H1 (cell line): ENCODE results near the gene TPSAB1. TPM values are rescaled to one million over a fixed set of nuclear protein-coding genes. Genes with fewer than 3 reads are reported as not detected.

Source experiments
- CTCF ChIA-PET: fragments of 300-600 bp; sonication (Branson Sonifier 250); formaldehyde crosslinking; loops from one replicate; lab custom pipeline; 2021; ENCODE audit not compliant: partially characterized antibody; lab: Charles Lee
- POLR2A ChIA-PET: fragments of 300-600 bp; sonication (Branson Sonifier 250); formaldehyde crosslinking; loops from one replicate; lab custom pipeline; 2021; ENCODE audit warnings: inconsistent platforms; ENCODE audit not compliant: partially characterized antibody; lab: Charles Lee
- DNase-seq, 2 experiments: peaks; one replicate each; pipeline versions ENCODE4 v3.0.0 to v3.0.0-alpha.2; 2010 to 2022; ENCODE audit warnings: low spot score in 2 of 2, low read depth in 1 of 2, mixed read lengths in 1 of 2
- FAIRE-seq: peaks from 2 replicates; lab custom pipeline; 2011; peaks lifted over from hg19 to GRCh38; lab: Jason Lieb, UNC
- H2AFZ ChIP-seq: 2 replicates; pipeline ENCODE4 v1.8.1; 2012; ENCODE audit warnings: low read length, inconsistent platforms
- H2AK5ac ChIP-seq: 2 replicates; pipeline ENCODE4 v1.6.1; 2013; ENCODE audit warnings: low read depth, low read length
- H2BK120ac ChIP-seq: replicated peaks from 2 replicates; pipeline ENCODE3; 2013; ENCODE audit warnings: low read depth, low read length, inconsistent platforms
- H2BK12ac ChIP-seq: 2 replicates; pipeline ENCODE4 v1.6.1; 2013; ENCODE audit warnings: low read depth, low read length
- H2BK15ac ChIP-seq: 2 replicates; pipeline ENCODE4 v1.6.1; 2013; ENCODE audit warnings: low read length
- H2BK20ac ChIP-seq: 2 replicates; pipeline ENCODE4 v1.6.1; 2013; ENCODE audit warnings: low read length
- H2BK5ac ChIP-seq: 2 replicates; pipeline ENCODE4 v1.6.1; 2013; ENCODE audit warnings: low read depth, low read length
- H3K14ac ChIP-seq: 2 replicates; pipeline ENCODE4 v1.6.1; 2013; ENCODE audit warnings: inconsistent platforms; ENCODE audit not compliant: insufficient read length
- H3K18ac ChIP-seq: 2 replicates; pipeline ENCODE4 v1.6.1; 2013; ENCODE audit warnings: low read length; ENCODE audit errors: extremely low read depth
- H3K23ac ChIP-seq: 2 replicates; pipeline ENCODE4 v1.6.1; 2013; ENCODE audit warnings: inconsistent platforms; ENCODE audit not compliant: insufficient read length
- H3K23me2 ChIP-seq: 2 replicates; pipeline ENCODE4 v1.6.1; 2013; ENCODE audit warnings: low read depth, low read length
- H3K27ac ChIP-seq: 2 replicates; pipeline ENCODE4 v1.6.1; 2011; ENCODE audit warnings: low read depth, low read length, inconsistent platforms
- H3K27me3 ChIP-seq, 4 experiments: replicated peaks in 1 of 4; 1 replicate in 1 of 4; 2 replicates in 3 of 4; pipeline versions ENCODE4 v1.6.1 to v1.8.1; 2011 to 2013; ENCODE audit warnings: low read length in 3 of 4, mild to moderate bottlenecking in 3 of 4, inconsistent platforms in 2 of 4, mixed read lengths in 2 of 4, moderate library complexity in 1 of 4; ENCODE audit not compliant: control insufficient read depth in 3 of 4, insufficient read depth in 3 of 4; ENCODE audit errors: extremely low read depth in 1 of 4
- H3K36me3 ChIP-seq, 4 experiments: 2 replicates each; pipeline versions ENCODE4 v1.6.1 to v1.8.1; 2011 to 2013; ENCODE audit warnings: mild to moderate bottlenecking in 4 of 4, low read length in 3 of 4, moderate library complexity in 2 of 4, control low read depth in 1 of 4, inconsistent platforms in 1 of 4; ENCODE audit not compliant: insufficient read depth in 4 of 4, control insufficient read depth in 2 of 4
- H3K4ac ChIP-seq: replicated peaks from 2 replicates; pipeline ENCODE3; 2013; ENCODE audit warnings: low read length, low read depth, mixed read lengths, inconsistent platforms; ENCODE audit not compliant: insufficient read length
- H3K4me1 ChIP-seq, 4 experiments: replicated peaks in 1 of 4; 1 replicate in 1 of 4; 2 replicates in 3 of 4; pipeline versions ENCODE4 v1.6.1 to v1.8.1; 2011 to 2013; ENCODE audit warnings: low read length in 3 of 4, inconsistent platforms in 2 of 4, mixed read lengths in 1 of 4; ENCODE audit not compliant: insufficient read depth in 4 of 4, control insufficient read depth in 3 of 4
- H3K4me2 ChIP-seq, 2 experiments: 2 replicates each; pipeline versions ENCODE4 v1.6.1 to v1.8.1; 2011 to 2013; ENCODE audit warnings: low read depth in 2 of 2, low read length in 2 of 2, control low read depth in 1 of 2, inconsistent platforms in 1 of 2, mild to moderate bottlenecking in 1 of 2; ENCODE audit not compliant: insufficient read depth in 1 of 2
- H3K4me3 ChIP-seq, 4 experiments: fragments of 200-600, 300-600 bp in 1 of 4; sonication (generic), shearing (Covaris generic), sonication (Bioruptor Twin) in 1 of 4; 2 replicates each; pipeline versions ENCODE4 v1.5.1 to v1.8.1; 2011 to 2016; ENCODE audit warnings: low read length in 4 of 4, low read depth in 3 of 4, control low read depth in 2 of 4, inconsistent platforms in 2 of 4, mild to moderate bottlenecking in 2 of 4, mixed read lengths in 1 of 4, moderate library complexity in 1 of 4; ENCODE audit not compliant: insufficient read depth in 2 of 4; ENCODE audit errors: extremely low read depth in 1 of 4
- H3K56ac ChIP-seq: replicated peaks from 2 replicates; pipeline ENCODE3; 2013; ENCODE audit warnings: low read depth, mild to moderate bottlenecking, mixed read lengths, low read length, inconsistent platforms; ENCODE audit not compliant: insufficient read length
- H3K79me1 ChIP-seq: 2 replicates; pipeline ENCODE4 v1.6.1; 2013; ENCODE audit warnings: low read depth, low read length, control low read depth
- H3K79me2 ChIP-seq, 2 experiments: 2 replicates each; pipeline versions ENCODE4 v1.6.1 to v1.8.1; 2012 to 2013; ENCODE audit warnings: low read length in 2 of 2, mild to moderate bottlenecking in 2 of 2, inconsistent platforms in 1 of 2; ENCODE audit not compliant: insufficient read depth in 2 of 2, control insufficient read depth in 1 of 2
- H3K9ac ChIP-seq, 4 experiments: replicated peaks in 1 of 4; 1 replicate in 1 of 4; 2 replicates in 3 of 4; pipeline versions ENCODE4 v1.6.1 to v1.8.1; 2011 to 2013; ENCODE audit warnings: low read depth in 3 of 4, low read length in 3 of 4, control low read depth in 2 of 4, mild to moderate bottlenecking in 2 of 4, moderate library complexity in 2 of 4, inconsistent platforms in 1 of 4; ENCODE audit errors: extremely low read depth in 1 of 4
- H3K9me3 ChIP-seq, 2 experiments: 2 replicates each; pipeline versions ENCODE4 v1.6.1 to v1.8.1; 2012 to 2013; ENCODE audit warnings: mild to moderate bottlenecking in 2 of 2, moderate library complexity in 2 of 2, control low read depth in 1 of 2, inconsistent platforms in 1 of 2, low read depth in 1 of 2, low read length in 1 of 2, mixed read lengths in 1 of 2; ENCODE audit not compliant: insufficient read depth in 2 of 2
- H4K20me1 ChIP-seq, 2 experiments: replicated peaks in 1 of 2; 2 replicates each; pipeline versions ENCODE3 to v1.8.1; 2011 to 2013; ENCODE audit warnings: inconsistent platforms in 2 of 2, low read length in 2 of 2, mild to moderate bottlenecking in 1 of 2; ENCODE audit not compliant: insufficient read depth in 2 of 2, control insufficient read depth in 1 of 2
- H4K5ac ChIP-seq: 2 replicates; pipeline ENCODE4 v1.6.1; 2013; ENCODE audit warnings: low read length, low read depth, mixed read lengths, inconsistent platforms; ENCODE audit not compliant: insufficient read length
- H4K8ac ChIP-seq: 2 replicates; pipeline ENCODE4 v1.8.0; 2013; ENCODE audit warnings: mild to moderate bottlenecking, moderate library complexity, low read length, inconsistent platforms; ENCODE audit not compliant: insufficient read depth; ENCODE audit errors: extremely low read depth
- H4K91ac ChIP-seq: replicated peaks from 2 replicates; pipeline ENCODE3; 2013; ENCODE audit warnings: low read length, mixed read lengths, inconsistent platforms; ENCODE audit not compliant: insufficient read length
- ASH2L ChIP-seq: fragments of 200-600, 300-600 bp; sonication (generic); IDR thresholded peaks from one replicate; pipeline ENCODE4 v1.7.1; 2017; ENCODE audit warnings: low read length
- CHD2 ChIP-seq: IDR thresholded peaks from 2 replicates; pipeline ENCODE4 v1.6.1; 2012; ENCODE audit warnings: low read length, improper control_type of control experiment
- POLR2A ChIP-seq, 2 experiments: IDR thresholded peaks; 1 replicate in 1 of 2; 2 replicates in 1 of 2; pipeline ENCODE4 v1.6.1; 2011; ENCODE audit warnings: low read depth in 2 of 2, low read length in 2 of 2, mild to moderate bottlenecking in 2 of 2; ENCODE audit errors: control extremely low read depth in 1 of 2
- RXRA ChIP-seq: IDR thresholded peaks from 2 replicates; pipeline ENCODE4 v1.6.1; 2011; ENCODE audit warnings: low read depth, mild to moderate bottlenecking, low read length, moderate library complexity; ENCODE audit not compliant: insufficient read depth
- WGBS, 2 experiments: shearing (Covaris generic) in 1 of 2; methylation state at CpG; one replicate each; pipeline versions ENCODE4 v1.1.6 to v1.1.7; 2013 to 2015; ENCODE audit warnings: low lambda C conversion rate in 2 of 2, mixed read lengths in 2 of 2, inconsistent platforms in 1 of 2, low coverage in 1 of 2, missing lambda C conversion rate in 1 of 2; ENCODE audit not compliant: insufficient replicate concordance in 2 of 2, insufficient coverage in 1 of 2, insufficient read length in 1 of 2; ENCODE audit errors: extremely low coverage in 1 of 2, missing lambda C conversion rate in 1 of 2; 5-methylcytosine and 5-hydroxymethylcytosine counted together
- polyA plus RNA-seq, 7 experiments: library from polyadenylated mRNA; depleted of rRNA in 3 of 7; stranded (reverse) in 5 of 7; unstranded in 2 of 7; fragments of >200 nt in 5 of 7; fragments of 200-250 nt in 2 of 7; gene quantifications; 1 replicate in 5 of 7; 2 replicates in 1 of 7; 4 replicates in 1 of 7; pipeline versions ENCODE4 v1.2.1 to v1.2.3, GENCODE V29; 2011 to 2013; ENCODE audit warnings: missing spikeins in 2 of 7, mixed read lengths in 2 of 7
- total RNA-seq: library from RNA; stranded (reverse); fragmentation: NEBNext Ultra II Directional; extraction: Animal tissue kit (Norgen Biotek cat#: 25700); gene quantifications from 2 replicates; pipeline ENCODE4 v1.2.1, GENCODE V29; 2021

The TPSAB1 gene
- total and polyA plus RNA-seq, 2 of the 8 experiments (the other 6 are each of a cell fraction or from before 2014, with no cell fraction given), result 0.09 TPM; not detected in 1

GRCh38 chr16:1216296-1216619 is 24.2 kb upstream of the TPSAB1 start:
- Histone ChIP-seq H3K4me1 (no peaks in the 10 kb centered on the region), H3K36me3 (peaks cover 2 to 72% (median 10%) of the 10 kb centered on the region in 4 experiments; a peak in 6 of 8 replicates), H3K79me1 (no peaks in the 10 kb centered on the region), H3K23me2 (no peaks in the 10 kb centered on the region), H3K27ac (no peak overlapping the region), H3K79me2 (no peaks in the 10 kb centered on the region), H4K5ac (no peak overlapping the region), H2AFZ (no peak overlapping the region), H2BK120ac (no peak overlapping the region), H3K56ac (no peak overlapping the region), H2BK12ac (no peak overlapping the region), H4K8ac (no peak overlapping the region), H4K20me1 (peaks cover 0 to 4% of the 10 kb centered on the region in 2 experiments), H2BK15ac (no peak overlapping the region), H3K27me3 (no peaks in the 10 kb centered on the region), H3K4me3 (no peak overlapping the region), H3K9me3 (no peaks in the 10 kb centered on the region), H3K23ac (no peak overlapping the region), H2BK5ac (no peak overlapping the region), H2AK5ac (no peak overlapping the region), H3K9ac (no peak overlapping the region), H4K91ac (no peak overlapping the region), H3K4me2 (no peak overlapping the region), H3K4ac (no peak overlapping the region), H3K18ac (no peak overlapping the region), H2BK20ac (no peak overlapping the region), H3K14ac (no peak overlapping the region)
- POLR2A ChIA-PET, result interaction anchor here (0.5 kb wide), 1 partner anchor 64 kb away, joined by 4 read pairs; no protein-coding TSS in a partner anchor
- no peak for TF ChIP-seq POLR2A (IDR thresholded peaks at IDR 0.05; ENCODE audit: control extremely low read depth in 1 of 2, low read depth in 2 of 2, low read length in 2 of 2)
- no peak for TF ChIP-seq RXRA
- no peak for TF ChIP-seq CHD2
- TF ChIP-seq ASH2L, result no peak
- CTCF ChIA-PET, result interaction anchor here (1.3 kb wide), 1 partner anchor 16 kb away, joined by 4 read pairs; no protein-coding TSS in a partner anchor
- DNase-seq (no peak), FAIRE-seq (no peak)
- 82% methylated on average over 11 of the region's 12 CpGs; no CpG with 5 or more reads in 1 of the 2 experiments for WGBS, 2 experiments
